ENCODE results near the gene HABP4.

HABP4 gene

DNA sequence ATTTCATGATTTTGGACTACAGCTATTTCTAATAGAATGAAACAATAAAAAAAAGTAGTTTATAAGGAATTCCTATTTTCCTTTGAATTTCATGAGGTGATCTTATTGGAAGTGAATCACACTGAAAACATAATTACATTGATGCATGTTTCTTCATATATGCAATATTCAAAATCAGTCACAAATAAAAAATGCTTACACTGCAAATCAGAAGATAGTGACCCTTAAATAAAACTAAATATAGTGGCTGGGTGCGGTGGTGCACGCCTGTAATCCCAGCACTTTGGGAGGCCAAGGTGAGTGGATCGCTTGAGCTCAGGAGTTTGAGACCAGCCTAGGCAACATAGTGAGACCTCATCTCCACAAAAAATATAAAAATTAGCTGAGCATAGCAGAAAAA is 90.1 kb downstream of the HABP4 start:
- no peaks in the 10 kb centered on the region for H3K27me3 ChIP-seq (replicated peaks; ENCODE audit: control insufficient read depth, insufficient read depth, low read length)
- H3K9me3 ChIP-seq (ENCODE audit: control insufficient read depth, low read length) = no peaks in the 10 kb centered on the region
- DNase-seq (ENCODE audit: low read depth) = no peak
- no peak overlapping the region for H3K4me3 ChIP-seq (ENCODE audit: low read length)
- no peak overlapping the region for H3K9ac ChIP-seq (ENCODE audit: low read length)
- H3K4me1 ChIP-seq (ENCODE audit: control insufficient read depth, insufficient read depth, low read length) = no peaks in the 10 kb centered on the region
- H3K36me3 ChIP-seq (ENCODE audit: control insufficient read depth, insufficient read depth, low read length, severe bottlenecking) = peaks cover 79% of the 10 kb centered on the region
